ENCODE results near the gene KIF13A. TPM values are rescaled to one million over a fixed set of nuclear protein-coding genes. Genes with fewer than 3 reads are reported as not detected.
"Not testable (repeated sequence)": the region's sequence is repeated elsewhere in the genome, so short reads cannot be mapped to it uniquely, and the experiment has no call there.

KIF13A gene
- total RNA-seq, 2 donors from 2014 or later = 35.3 to 45.0 TPM

- H3K36me3 ChIP-seq (ENCODE audit: control insufficient read depth, insufficient read depth, low read length) = no peaks in the 10 kb centered on the region
- DNase-seq = peak; percentile 3
Measured at GRCh38 chr6:18016133-18016532, 28.7 kb upstream of the KIF13A start.

GRCh38 chr6:18011287-18011686, 23.9 kb upstream of the KIF13A start:
- Mint-ChIP-seq H3K4me1 (no peaks in the 10 kb centered on the region), H3K36me3 (ENCODE audit: low read depth) (no peaks in the 10 kb centered on the region), H3K27me3 (ENCODE audit: insufficient read depth) (peaks cover 3% of the 10 kb centered on the region), H3K27ac (no peak overlapping the region), H3K4me3 (no peak overlapping the region), H3K9me3 (peaks cover 9% of the 10 kb centered on the region)
- WGBS, 2 experiments (ENCODE audit: insufficient coverage in 1 of 2, insufficient read length in 1 of 2) = 95 to 99% methylated on average over 23 to 30 of the region's 30 CpGs
- no peak for TF ChIP-seq CTCF (conservative IDR thresholded peaks at IDR 0.05)
- no peaks in the 10 kb centered on the region for H3K27me3 ChIP-seq (ENCODE audit: control insufficient read depth, insufficient read depth, low read length, poor library complexity, severe bottlenecking)
- no peak overlapping the region for H3K27ac ChIP-seq (ENCODE audit: low read depth, low read length)
- H3K9me3 ChIP-seq (ENCODE audit: control insufficient read depth, low read length) = no peaks in the 10 kb centered on the region
- no peak for DNase-seq
- no peaks in the 10 kb centered on the region for H3K36me3 ChIP-seq (ENCODE audit: control insufficient read depth, insufficient read depth, low read length)
- no peak overlapping the region for H3K4me3 ChIP-seq (ENCODE audit: low read length)
- H3K9ac ChIP-seq (ENCODE audit: extremely low read depth, low read length, poor library complexity, severe bottlenecking) = no peak overlapping the region
- no peaks in the 10 kb centered on the region for H3K4me1 ChIP-seq (ENCODE audit: control insufficient read depth, insufficient read depth, low read length)

More at GRCh38 chr6:18016133-18016532, 28.7 kb upstream of the KIF13A start:
- Mint-ChIP-seq H3K4me3 (no peak overlapping the region), H3K27me3 (ENCODE audit: insufficient read depth) (no peaks in the 10 kb centered on the region), H3K36me3 (ENCODE audit: low read depth) (peaks cover 2% of the 10 kb centered on the region), H3K9me3 (peaks cover 18% of the 10 kb centered on the region), H3K4me1 (no peaks in the 10 kb centered on the region), H3K27ac (no peak overlapping the region)
- Histone ChIP-seq H3K27me3 (ENCODE audit: control insufficient read depth, insufficient read depth, low read length, poor library complexity, severe bottlenecking) (no peaks in the 10 kb centered on the region), H3K9ac (ENCODE audit: extremely low read depth, low read length, poor library complexity, severe bottlenecking) (no peak overlapping the region), H3K27ac (ENCODE audit: low read depth, low read length) (no peak overlapping the region), H3K4me3 (ENCODE audit: low read length) (no peak overlapping the region), H3K4me1 (ENCODE audit: control insufficient read depth, insufficient read depth, low read length) (no peaks in the 10 kb centered on the region), H3K9me3 (ENCODE audit: control insufficient read depth, low read length) (no peaks in the 10 kb centered on the region)
- TF ChIP-seq CTCF (conservative IDR thresholded peaks at IDR 0.05) = no peak

- not testable (repeated sequence) for H3K4me3 Mint-ChIP-seq; H3K9ac ChIP-seq (ENCODE audit: extremely low read depth, low read length, poor library complexity, severe bottlenecking); H3K36me3 Mint-ChIP-seq (ENCODE audit: low read depth); DNase-seq; H3K4me3 ChIP-seq (ENCODE audit: low read length); H3K36me3 ChIP-seq (ENCODE audit: control insufficient read depth, insufficient read depth, low read length); H3K27ac ChIP-seq (ENCODE audit: low read depth, low read length); H3K27me3 Mint-ChIP-seq (ENCODE audit: insufficient read depth); H3K27me3 ChIP-seq (ENCODE audit: control insufficient read depth, insufficient read depth, low read length, poor library complexity, severe bottlenecking); H3K9me3 ChIP-seq (ENCODE audit: control insufficient read depth, low read length); H3K4me1 ChIP-seq (ENCODE audit: control insufficient read depth, insufficient read depth, low read length); H3K4me1 Mint-ChIP-seq; H3K27ac Mint-ChIP-seq; H3K9me3 Mint-ChIP-seq
- 89 to 97% methylated on average over 4 of the region's 4 CpGs for WGBS, 2 experiments (ENCODE audit: insufficient coverage in 1 of 2, insufficient read length in 1 of 2)
Measured at GRCh38 chr6:18010540-18010939, 23.1 kb upstream of the KIF13A start.

- no peak overlapping the region for H3K27ac Mint-ChIP-seq
- Histone ChIP-seq H3K9ac (ENCODE audit: extremely low read depth, low read length, poor library complexity, severe bottlenecking) (no peak overlapping the region), H3K4me1 (ENCODE audit: control insufficient read depth, insufficient read depth, low read length) (no peaks in the 10 kb centered on the region), H3K4me3 (ENCODE audit: low read length) (no peak overlapping the region), H3K9me3 (ENCODE audit: control insufficient read depth, low read length) (no peaks in the 10 kb centered on the region), H3K27me3 (ENCODE audit: control insufficient read depth, insufficient read depth, low read length, poor library complexity, severe bottlenecking) (no peaks in the 10 kb centered on the region), H3K36me3 (ENCODE audit: control insufficient read depth, insufficient read depth, low read length) (no peaks in the 10 kb centered on the region), H3K27ac (ENCODE audit: low read depth, low read length) (no peak overlapping the region)
- H3K4me1 Mint-ChIP-seq = no peaks in the 10 kb centered on the region
- no peaks in the 10 kb centered on the region for H3K27me3 Mint-ChIP-seq (ENCODE audit: insufficient read depth)
- no peak overlapping the region for H3K4me3 Mint-ChIP-seq
- H3K36me3 Mint-ChIP-seq (ENCODE audit: low read depth) = no peaks in the 10 kb centered on the region
- 94 to 100% methylated on average over 2 to 10 of the region's 10 CpGs for WGBS, 2 experiments (ENCODE audit: insufficient coverage in 1 of 2, insufficient read length in 1 of 2)
- no peak for DNase-seq
- no peak for TF ChIP-seq CTCF (conservative IDR thresholded peaks at IDR 0.05)
- no peaks in the 10 kb centered on the region for H3K9me3 Mint-ChIP-seq
Measured at GRCh38 chr6:18004256-18004985, 17.0 kb upstream of the KIF13A start.

Data from endodermal cell (in vitro differentiated cells).